ENCODE data around the gene SBF2.

The SBF2 gene

DNA sequence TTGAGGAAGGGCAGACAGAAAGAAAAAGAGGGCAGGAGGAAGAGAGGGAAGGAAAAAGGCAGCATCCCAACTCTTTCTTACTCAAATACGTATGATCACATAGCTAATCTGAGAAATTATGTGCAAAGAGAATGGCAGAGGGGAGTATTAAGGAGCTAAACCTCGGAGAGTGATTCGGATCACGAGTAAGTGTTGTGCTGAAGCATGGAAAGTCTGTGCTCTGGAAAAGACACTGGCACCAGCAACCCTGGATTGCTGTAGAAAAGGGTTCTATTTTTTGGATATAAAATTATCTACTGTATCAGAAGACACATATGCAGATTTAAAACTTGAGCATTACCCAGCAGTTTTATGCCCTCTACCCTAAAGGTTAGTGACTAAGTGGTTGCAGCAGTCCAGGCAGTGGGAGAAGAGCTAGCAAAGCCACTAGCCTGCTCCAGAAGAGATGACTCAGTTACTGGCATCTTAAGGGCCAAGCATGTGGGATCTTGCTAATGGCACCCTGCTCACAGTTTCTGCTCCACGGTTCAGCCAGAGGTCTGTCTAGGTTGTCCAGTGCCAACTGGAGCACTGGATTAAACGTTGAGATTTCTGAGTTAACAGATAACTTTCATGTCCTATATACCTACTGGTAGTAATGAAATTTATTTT lies 478.4 kb downstream of the SBF2 start:
- Histone ChIP-seq H3K9me3 (no peaks in the 10 kb centered on the region), H3K4me3 (ENCODE audit: low read depth in 1 of 2, low read length in 1 of 2) (no peak overlapping the region), H3K4me1 (ENCODE audit: control insufficient read depth in 1 of 2, insufficient read depth in 1 of 2, low read depth in 1 of 2, low read length in 1 of 2) (no peaks in the 10 kb centered on the region), H3K36me3 (peaks cover 12% of the 10 kb centered on the region), H3K27ac (no peak overlapping the region), H3K27me3 (no peaks in the 10 kb centered on the region)
- TF ChIP-seq, protein P1, sequence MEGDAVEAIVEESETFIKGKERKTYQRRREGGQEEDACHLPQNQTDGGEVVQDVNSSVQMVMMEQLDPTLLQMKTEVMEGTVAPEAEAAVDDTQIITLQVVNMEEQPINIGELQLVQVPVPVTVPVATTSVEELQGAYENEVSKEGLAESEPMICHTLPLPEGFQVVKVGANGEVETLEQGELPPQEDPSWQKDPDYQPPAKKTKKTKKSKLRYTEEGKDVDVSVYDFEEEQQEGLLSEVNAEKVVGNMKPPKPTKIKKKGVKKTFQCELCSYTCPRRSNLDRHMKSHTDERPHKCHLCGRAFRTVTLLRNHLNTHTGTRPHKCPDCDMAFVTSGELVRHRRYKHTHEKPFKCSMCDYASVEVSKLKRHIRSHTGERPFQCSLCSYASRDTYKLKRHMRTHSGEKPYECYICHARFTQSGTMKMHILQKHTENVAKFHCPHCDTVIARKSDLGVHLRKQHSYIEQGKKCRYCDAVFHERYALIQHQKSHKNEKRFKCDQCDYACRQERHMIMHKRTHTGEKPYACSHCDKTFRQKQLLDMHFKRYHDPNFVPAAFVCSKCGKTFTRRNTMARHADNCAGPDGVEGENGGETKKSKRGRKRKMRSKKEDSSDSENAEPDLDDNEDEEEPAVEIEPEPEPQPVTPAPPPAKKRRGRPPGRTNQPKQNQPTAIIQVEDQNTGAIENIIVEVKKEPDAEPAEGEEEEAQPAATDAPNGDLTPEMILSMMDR (IDR thresholded peaks at IDR 0.05) = no peak

DNA sequence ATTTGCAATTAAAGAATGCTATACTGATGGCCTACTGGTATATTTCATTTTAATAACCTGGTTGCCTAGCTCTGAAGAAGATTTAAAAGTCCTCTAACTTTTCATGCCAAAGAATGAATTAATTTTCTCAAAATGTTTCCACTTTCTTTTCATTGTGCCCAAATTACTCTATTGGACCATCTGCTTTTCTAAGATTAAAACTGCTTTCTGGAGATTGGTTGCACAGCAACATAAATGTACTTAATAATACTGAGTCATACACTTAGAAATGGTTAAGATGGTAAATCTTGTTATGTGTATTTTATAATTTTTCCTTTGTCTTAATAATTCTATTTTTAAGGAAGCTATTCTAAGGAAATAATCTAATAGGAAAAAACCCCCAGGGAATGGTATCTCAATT lies 479.9 kb downstream of the SBF2 start:
- Histone ChIP-seq H3K9me3 (no peaks in the 10 kb centered on the region), H3K27me3 (no peaks in the 10 kb centered on the region), H3K4me1 (ENCODE audit: control insufficient read depth in 1 of 2, insufficient read depth in 1 of 2, low read depth in 1 of 2, low read length in 1 of 2) (no peaks in the 10 kb centered on the region), H3K27ac (no peak overlapping the region), H3K4me3 (ENCODE audit: low read depth in 1 of 2, low read length in 1 of 2) (no peak overlapping the region), H3K36me3 (peaks cover 12% of the 10 kb centered on the region)
- TF ChIP-seq, protein P1 (IDR thresholded peaks at IDR 0.05) = no peak

DNA sequence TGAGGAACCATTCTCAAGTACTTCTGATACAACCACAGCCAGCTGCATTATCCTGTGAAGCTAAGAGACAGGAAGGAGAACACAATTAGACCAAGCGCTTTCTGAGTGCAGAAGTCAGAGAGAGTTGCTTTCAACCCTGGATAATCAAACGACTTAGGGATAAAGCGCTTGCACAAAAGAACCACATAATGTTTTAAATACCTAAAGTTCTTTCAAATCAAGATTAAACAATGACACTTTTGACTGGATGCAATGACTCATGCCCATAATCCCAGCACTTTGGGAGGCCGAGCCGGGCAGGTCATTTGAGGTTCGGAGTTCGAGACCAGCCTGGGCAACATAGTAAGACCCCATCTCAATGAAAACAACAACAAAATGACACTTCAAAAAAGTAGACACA lies 485.1 kb downstream of the SBF2 start:
- Histone ChIP-seq H3K27me3 (no peaks in the 10 kb centered on the region), H3K36me3 (peaks cover 33% of the 10 kb centered on the region), H3K9me3 (no peaks in the 10 kb centered on the region), H3K4me1 (ENCODE audit: control insufficient read depth in 1 of 2, insufficient read depth in 1 of 2, low read depth in 1 of 2, low read length in 1 of 2) (no peaks in the 10 kb centered on the region), H3K27ac (no peak overlapping the region), H3K4me3 (ENCODE audit: low read depth in 1 of 2, low read length in 1 of 2) (no peak overlapping the region)
- TF ChIP-seq, protein P1 (IDR thresholded peaks at IDR 0.05) = no peak

- no peak overlapping the region for H3K27ac ChIP-seq
- no peak overlapping the region for H3K4me3 ChIP-seq (ENCODE audit: low read depth in 1 of 2, low read length in 1 of 2)
- no peaks in the 10 kb centered on the region for H3K4me1 ChIP-seq (ENCODE audit: control insufficient read depth in 1 of 2, insufficient read depth in 1 of 2, low read depth in 1 of 2, low read length in 1 of 2)
- H3K27me3 ChIP-seq = no peaks in the 10 kb centered on the region
- H3K9me3 ChIP-seq = no peaks in the 10 kb centered on the region
- H3K36me3 ChIP-seq = peaks cover 31% of the 10 kb centered on the region
- TF ChIP-seq, protein P1 (IDR thresholded peaks at IDR 0.05) = no peak
Measured at GRCh38 chr11:9806946-9807687, 486.9 kb downstream of the SBF2 start.

- TF ChIP-seq, protein P1 (IDR thresholded peaks at IDR 0.05) = no peak
- H3K9me3 ChIP-seq = no peaks in the 10 kb centered on the region
- peaks cover 21% of the 10 kb centered on the region for H3K36me3 ChIP-seq
- H3K4me3 ChIP-seq (ENCODE audit: low read depth in 1 of 2, low read length in 1 of 2) = no peak overlapping the region
- H3K27ac ChIP-seq = no peak overlapping the region
- H3K27me3 ChIP-seq = no peaks in the 10 kb centered on the region
- no peaks in the 10 kb centered on the region for H3K4me1 ChIP-seq (ENCODE audit: control insufficient read depth in 1 of 2, insufficient read depth in 1 of 2, low read depth in 1 of 2, low read length in 1 of 2)
Measured at GRCh38 chr11:9804419-9804902, 489.6 kb downstream of the SBF2 start.
